Skeletal muscle tissue (tissue), 4 donors: ENCODE data around the gene TSC22D1. TPM values are rescaled to one million over a fixed set of nuclear protein-coding genes. Genes with fewer than 3 reads are reported as not detected.
"Not testable (repeated sequence)": the region's sequence is repeated elsewhere in the genome, so short reads cannot be mapped to it uniquely, and the experiment has no call there.

ENCODE experiments used
- H3K27ac ChIP-seq: one replicate; pipeline ENCODE4 v1.7.0; 2013; ENCODE audit warnings: mild to moderate bottlenecking, low read depth, low read length, inconsistent platforms
- H3K27me3 ChIP-seq, 3 donors: one replicate each; pipeline ENCODE4 v1.7.0; 2013; ENCODE audit warnings: low read length in 3 of 3; ENCODE audit not compliant: control insufficient read depth in 3 of 3, insufficient read depth in 3 of 3
- H3K36me3 ChIP-seq, 3 donors: one replicate each; pipeline ENCODE4 v1.7.0; 2013; ENCODE audit warnings: low read length in 3 of 3; ENCODE audit not compliant: control insufficient read depth in 3 of 3, insufficient read depth in 3 of 3
- H3K4me1 ChIP-seq, 3 donors: one replicate each; pipeline ENCODE4 v1.7.0; 2013; ENCODE audit warnings: low read length in 3 of 3, mild to moderate bottlenecking in 3 of 3; ENCODE audit not compliant: control insufficient read depth in 3 of 3, insufficient read depth in 3 of 3
- H3K4me3 ChIP-seq, 3 donors: one replicate each; pipeline ENCODE4 v1.7.0; 2013; ENCODE audit warnings: low read length in 3 of 3
- H3K9ac ChIP-seq, 3 donors: one replicate each; pipeline ENCODE4 v1.7.0; 2013; ENCODE audit warnings: low read length in 3 of 3, mild to moderate bottlenecking in 3 of 3, moderate library complexity in 2 of 3, low read depth in 1 of 3
- H3K9me3 ChIP-seq, 3 donors: one replicate each; pipeline ENCODE4 v1.7.0; 2013; ENCODE audit warnings: low read length in 3 of 3; ENCODE audit not compliant: control insufficient read depth in 3 of 3
- total RNA-seq: library from RNA; depleted of rRNA; stranded (reverse); fragments of >200 nt; gene quantifications from one replicate; pipeline ENCODE4 v1.2.3, GENCODE V29; 2014
- donor health status: Osteomylitis.

Gene TSC22D1
- total RNA-seq, 1 donor from 2014 or later = 69.4 TPM

DNA sequence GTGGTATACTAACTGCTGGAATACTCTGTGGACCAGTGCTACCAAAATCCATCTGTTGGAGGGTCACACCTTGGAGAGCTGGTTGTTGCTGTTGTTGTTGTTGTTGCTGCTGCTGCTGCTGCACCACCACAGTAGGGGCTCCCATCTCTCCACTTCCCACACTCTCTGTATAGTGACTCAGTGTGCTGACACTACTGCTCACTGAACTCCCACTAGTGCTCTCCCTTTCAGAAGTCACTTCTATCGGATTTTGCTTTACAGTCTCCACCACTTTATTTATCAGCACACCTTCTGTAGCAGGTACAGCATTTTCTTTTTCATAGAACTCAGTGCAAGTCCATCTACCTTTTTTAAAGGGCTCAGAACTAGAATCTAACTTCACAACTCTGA lies 1.7 kb downstream of the TSC22D1 start:
- Histone ChIP-seq H3K4me3 (peak overlapping the region; percentile 77 to 84 (median 83)), H3K9me3 (no peaks in the 10 kb centered on the region), H3K4me1 (peaks cover 28 to 38% (median 38%) of the 10 kb centered on the region in 3 donors), H3K27ac (peak overlapping the region; percentile 97), H3K36me3 (peaks cover 0 to 5% (median 4%) of the 10 kb centered on the region in 3 donors), H3K27me3 (no peaks in the 10 kb centered on the region), H3K9ac (peak overlapping the region; percentile 63 to 97 (median 68))

DNA sequence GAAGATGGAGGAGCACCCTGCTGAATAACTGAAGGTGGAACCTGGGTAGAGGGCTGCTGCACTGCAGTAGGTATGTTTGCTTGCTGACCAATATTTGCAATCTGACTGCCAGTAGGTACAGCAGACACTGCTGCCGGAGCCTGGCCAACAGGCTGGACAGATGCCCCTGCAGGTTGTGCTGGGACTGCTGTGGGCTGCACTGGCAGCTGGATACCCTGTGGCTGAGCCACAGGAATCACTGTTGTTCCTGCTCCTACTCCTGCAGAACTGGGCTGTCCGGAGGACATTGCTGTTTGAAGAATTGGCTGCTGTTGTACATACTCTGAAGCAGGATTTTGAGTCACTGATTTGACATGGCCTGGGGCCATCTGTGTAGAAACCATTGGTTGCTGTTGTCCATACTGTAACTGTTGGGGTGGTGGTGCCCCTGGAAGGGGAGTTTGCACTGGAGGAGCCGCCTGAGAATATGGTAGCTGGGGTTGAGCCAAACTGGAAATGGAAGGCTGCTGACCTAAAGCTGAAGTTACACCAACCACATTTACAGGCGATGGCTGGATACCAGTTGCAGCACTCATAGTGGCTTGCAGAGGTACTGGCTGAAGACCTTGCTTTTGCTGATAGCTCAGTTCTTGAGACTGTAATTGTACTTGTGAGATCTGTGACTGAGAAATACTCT lies 2.2 kb downstream of the TSC22D1 start:
- peaks cover 0 to 5% (median 4%) of the 10 kb centered on the region in 3 donors for H3K36me3 ChIP-seq
- H3K4me1 ChIP-seq = peaks cover 28 to 38% (median 38%) of the 10 kb centered on the region in 3 donors
- H3K9me3 ChIP-seq = no peaks in the 10 kb centered on the region
- peak overlapping the region; percentile 56 to 97 (median 75) for H3K9ac ChIP-seq
- H3K27me3 ChIP-seq = no peaks in the 10 kb centered on the region
- H3K27ac ChIP-seq = peak overlapping the region; percentile 97
- H3K4me3 ChIP-seq = peak overlapping the region; percentile 77 to 84 (median 83)

DNA sequence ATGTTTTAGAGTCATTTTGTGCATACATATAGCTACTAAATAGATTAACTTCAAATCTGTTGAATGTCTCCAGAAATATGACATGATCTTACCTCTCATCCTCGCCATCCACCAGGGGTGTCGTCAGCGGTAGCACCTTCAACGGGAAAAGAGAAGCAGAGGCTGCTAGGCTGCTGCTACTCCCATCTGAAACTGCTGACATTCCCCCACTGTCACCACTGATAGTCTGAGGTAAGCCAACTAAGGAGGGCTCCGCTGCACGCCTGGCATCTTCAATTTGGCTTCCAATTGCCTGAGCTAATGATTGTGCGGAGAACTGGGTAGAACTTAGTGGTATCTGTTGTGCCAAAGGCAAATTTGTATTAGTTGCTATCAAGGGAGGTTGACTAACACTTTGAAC lies 3.1 kb downstream of the TSC22D1 start:
- Histone ChIP-seq H3K27me3 (no peaks in the 10 kb centered on the region), H3K27ac (peak overlapping the region; percentile 97), H3K4me3 (peak overlapping the region; percentile 77 to 84 (median 83)), H3K9ac (peak overlapping the region; percentile 56 to 97 (median 75)), H3K36me3 (peaks cover 0 to 5% (median 4%) of the 10 kb centered on the region in 3 donors), H3K4me1 (peaks cover 25 to 33% (median 32%) of the 10 kb centered on the region in 3 donors), H3K9me3 (no peaks in the 10 kb centered on the region)

DNA sequence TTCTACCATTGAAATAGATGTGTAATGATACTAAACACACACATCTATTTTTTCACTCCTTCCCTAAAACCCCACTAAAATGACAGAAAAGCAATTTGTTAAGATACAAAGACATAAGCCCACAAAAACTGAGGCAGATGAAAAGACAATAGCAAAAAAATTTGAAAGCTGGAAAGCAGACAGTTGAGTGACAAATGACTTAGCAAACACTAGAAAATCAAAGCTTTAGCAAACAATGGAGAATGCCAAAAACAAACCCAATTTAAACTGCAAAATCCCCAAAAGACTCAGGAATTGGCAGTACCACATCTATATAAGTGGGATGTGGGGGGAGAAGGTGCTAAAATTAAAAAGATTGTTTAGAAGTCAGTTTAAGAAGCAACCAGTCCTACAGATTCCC lies 9.5 kb downstream of the TSC22D1 start:
- H3K27ac ChIP-seq = no peak overlapping the region
- no peak overlapping the region for H3K9ac ChIP-seq
- H3K4me1 ChIP-seq = no peaks in the 10 kb centered on the region
- no peaks in the 10 kb centered on the region for H3K36me3 ChIP-seq
- no peaks in the 10 kb centered on the region for H3K9me3 ChIP-seq
- H3K27me3 ChIP-seq = no peaks in the 10 kb centered on the region
- no peak overlapping the region for H3K4me3 ChIP-seq

DNA sequence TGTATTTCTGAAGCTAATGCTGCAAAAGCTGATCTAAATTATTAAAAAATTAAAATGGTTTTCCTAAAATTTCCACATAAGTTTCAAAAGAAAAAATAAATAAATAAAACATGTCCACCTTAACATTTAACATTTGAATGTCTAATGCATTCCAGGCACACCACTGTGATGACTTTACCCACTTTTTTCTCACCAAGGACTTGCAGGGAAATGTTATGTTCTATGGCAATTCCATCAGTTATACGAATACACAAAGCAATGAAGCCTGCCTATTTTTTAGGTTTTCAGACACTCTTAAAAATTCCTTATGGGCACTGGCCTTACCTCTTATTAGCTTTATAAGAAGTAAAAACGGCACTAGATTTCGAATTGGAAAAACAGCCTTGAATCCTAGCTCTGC lies 10.2 kb downstream of the TSC22D1 start:
- H3K9me3 ChIP-seq = no peaks in the 10 kb centered on the region
- no peaks in the 10 kb centered on the region for H3K27me3 ChIP-seq
- H3K4me3 ChIP-seq = no peak overlapping the region
- no peaks in the 10 kb centered on the region for H3K36me3 ChIP-seq
- H3K27ac ChIP-seq = no peak overlapping the region
- no peak overlapping the region for H3K9ac ChIP-seq
- H3K4me1 ChIP-seq = peaks cover 0 to 4% (median 0%) of the 10 kb centered on the region in 3 donors

DNA sequence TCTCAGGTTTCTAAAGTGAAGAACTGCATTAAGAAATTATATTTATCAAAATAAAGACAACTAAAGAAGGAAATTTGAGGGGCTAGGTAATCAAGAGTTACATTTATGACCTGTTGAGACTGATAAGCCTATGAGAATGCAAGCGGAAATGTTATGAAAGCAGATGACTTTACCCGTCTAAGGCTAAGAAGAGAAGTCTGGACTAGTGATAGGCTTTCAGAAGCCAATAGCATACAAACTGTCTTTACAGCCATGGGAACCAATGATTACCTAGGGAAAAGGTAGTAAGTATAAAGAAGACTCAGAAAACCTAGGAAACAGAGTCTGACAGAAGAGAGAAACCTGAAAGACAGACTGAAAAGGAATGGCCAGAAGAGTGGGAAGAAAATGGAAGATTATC lies 11.2 kb downstream of the TSC22D1 start:
- peaks cover 0 to 5% (median 0%) of the 10 kb centered on the region in 3 donors for H3K4me1 ChIP-seq
- no peak overlapping the region for H3K4me3 ChIP-seq
- no peak overlapping the region for H3K27ac ChIP-seq
- H3K27me3 ChIP-seq = no peaks in the 10 kb centered on the region
- no peaks in the 10 kb centered on the region for H3K36me3 ChIP-seq
- H3K9me3 ChIP-seq = no peaks in the 10 kb centered on the region
- H3K9ac ChIP-seq = no peak overlapping the region

DNA sequence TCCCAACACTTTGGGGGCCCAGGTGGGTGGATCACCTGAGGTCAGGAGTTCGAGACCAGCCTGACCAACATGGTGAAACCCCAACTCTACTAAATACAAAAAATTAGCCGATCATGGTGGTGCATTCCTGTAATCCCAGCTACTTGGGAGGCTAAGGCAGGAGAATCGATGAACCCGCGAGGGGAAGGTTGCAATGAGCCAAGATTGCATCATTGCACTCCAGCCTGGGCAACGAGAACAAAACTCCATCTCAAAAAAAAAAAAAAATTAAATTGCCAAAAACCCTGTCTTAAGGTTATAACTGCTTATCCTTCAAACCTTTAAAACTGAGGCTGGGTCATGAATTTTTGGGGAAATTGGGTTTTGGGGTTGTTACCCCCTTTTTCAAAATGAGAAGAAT lies 13.3 kb downstream of the TSC22D1 start:
- H3K9ac ChIP-seq, H3K4me3 ChIP-seq, H3K27me3 ChIP-seq, H3K27ac ChIP-seq, H3K36me3 ChIP-seq, H3K9me3 ChIP-seq, H3K4me1 ChIP-seq: not testable (repeated sequence)

DNA sequence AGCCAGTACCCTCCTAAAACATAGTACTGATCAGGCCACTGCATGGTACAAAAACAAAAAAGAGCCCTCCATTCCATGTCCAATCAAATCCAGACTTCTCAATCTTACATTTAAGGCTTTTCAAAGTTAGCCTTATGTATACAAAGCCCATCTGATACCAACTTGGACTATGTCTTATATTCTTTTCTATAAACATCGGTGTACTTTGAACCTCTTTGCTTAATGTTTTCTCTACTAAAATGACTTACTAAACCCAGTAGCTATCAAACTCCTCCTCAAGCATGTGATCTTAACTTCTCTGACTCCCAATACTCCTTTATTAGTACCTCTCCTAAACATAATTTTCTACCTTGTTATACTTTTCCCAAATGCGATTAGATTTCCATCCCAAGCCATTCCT lies 14.8 kb downstream of the TSC22D1 start:
- H3K9ac ChIP-seq = no peak overlapping the region
- H3K27ac ChIP-seq = no peak overlapping the region
- H3K4me3 ChIP-seq = no peak overlapping the region
- H3K36me3 ChIP-seq = peaks cover 0 to 2% (median 2%) of the 10 kb centered on the region in 3 donors
- H3K4me1 ChIP-seq = peaks cover 0 to 5% (median 0%) of the 10 kb centered on the region in 3 donors
- H3K27me3 ChIP-seq = no peaks in the 10 kb centered on the region
- H3K9me3 ChIP-seq = no peaks in the 10 kb centered on the region

DNA sequence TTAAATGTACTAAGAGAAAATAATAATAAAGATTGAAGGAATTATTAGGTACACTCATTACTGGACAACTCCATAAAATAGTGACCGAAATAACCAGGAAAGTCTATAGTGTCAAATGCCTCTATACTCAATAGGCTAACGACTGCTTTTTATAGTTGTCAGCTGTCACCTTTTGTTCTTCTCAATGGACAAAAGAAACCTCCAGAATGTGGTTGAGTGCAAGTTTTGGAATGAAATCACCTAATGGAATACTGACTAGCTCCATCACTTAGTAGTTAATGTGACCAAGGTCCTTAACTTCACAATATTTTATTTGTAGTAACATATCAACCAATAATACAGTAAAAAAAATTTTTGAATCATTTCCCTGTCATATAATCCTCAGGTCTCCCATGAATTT lies 18.1 kb downstream of the TSC22D1 start:
- Histone ChIP-seq H3K27ac (no peak overlapping the region), H3K36me3 (peaks cover 0 to 2% (median 2%) of the 10 kb centered on the region in 3 donors), H3K27me3 (no peaks in the 10 kb centered on the region), H3K4me1 (peaks cover 0 to 5% (median 0%) of the 10 kb centered on the region in 3 donors), H3K9me3 (no peaks in the 10 kb centered on the region), H3K9ac (no peak overlapping the region), H3K4me3 (no peak overlapping the region)

DNA sequence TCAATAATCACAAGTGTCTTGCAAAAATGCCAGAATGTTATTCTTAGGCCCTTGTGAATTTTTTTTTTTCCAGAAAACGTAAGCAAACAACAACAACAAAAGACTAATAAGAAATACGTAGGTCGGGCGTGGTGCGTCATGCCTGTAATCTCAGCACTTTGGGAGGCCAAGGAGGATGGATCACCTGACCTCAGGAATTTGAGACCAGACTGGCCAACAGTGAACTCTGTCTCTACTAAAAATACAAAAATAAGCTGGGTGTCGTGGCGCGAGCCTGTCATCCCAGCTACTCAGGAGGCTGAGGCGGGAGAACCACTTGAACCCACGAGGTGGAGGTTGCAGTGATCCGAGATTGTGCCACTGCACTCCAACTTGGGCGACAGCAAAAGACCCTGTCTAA lies 20.9 kb downstream of the TSC22D1 start:
- Histone ChIP-seq H3K9ac (no peak overlapping the region), H3K4me1 (no peaks in the 10 kb centered on the region), H3K36me3 (peaks cover 2 to 3% (median 2%) of the 10 kb centered on the region in 3 donors), H3K4me3 (no peak overlapping the region), H3K27me3 (no peaks in the 10 kb centered on the region), H3K27ac (no peak overlapping the region), H3K9me3 (no peaks in the 10 kb centered on the region)
